ENCODE results near the gene KRTAP10-3. TPM values are rescaled to one million over a fixed set of nuclear protein-coding genes. Genes with fewer than 3 reads are reported as not detected.

The KRTAP10-3 gene
- total and polyA plus RNA-seq, 9 of the 15 experiments (the other 6 are each of a cell fraction or from before 2014, with no cell fraction given): not detected

GRCh38 chr21:44582055-44582454 lies 23.5 kb upstream of the KRTAP10-3 start (continued):
- TF ChIP-seq NONO (IDR thresholded peaks at IDR 0.05; ENCODE audit: low read depth in 2 of 2, low read length in 1 of 2) (no peak), ZNF23 (CRISPR knock-in tag; IDR thresholded peaks at IDR 0.05) (no peak), CEBPB (tag; IDR thresholded peaks at IDR 0.05) (peak; percentile 42; the same call in 1 of the 2 replicates), TCF3 (CRISPR knock-in tag; IDR thresholded peaks at IDR 0.05) (no peak; the same call in 1 of the 2 replicates), CHD4 (IDR thresholded peaks at IDR 0.05; ENCODE audit: insufficient read depth, insufficient replicate concordance, low read depth, low read length, poor library complexity, severe bottlenecking) (no peak), GTF2E2 (tag; IDR thresholded peaks at IDR 0.05) (no peak), CREB1 (IDR thresholded peaks at IDR 0.05) (no peak), CREB1 (CRISPR knock-in tag; IDR thresholded peaks at IDR 0.05) (peak; percentile 71), POLR3G (IDR thresholded peaks at IDR 0.05; ENCODE audit: extremely low read depth, insufficient read length, insufficient replicate concordance) (no peak), CHD2 (IDR thresholded peaks at IDR 0.05; ENCODE audit: low read depth, low read length) (no peak), CBFB (CRISPR knock-in tag; IDR thresholded peaks at IDR 0.05) (no peak), TCF15 (CRISPR knock-in tag; IDR thresholded peaks at IDR 0.05) (no peak)

GRCh38 chr21:44581158-44581557 lies 22.6 kb upstream of the KRTAP10-3 start:
- Histone ChIP-seq H3K4me3 (no peak overlapping the region), H3K4me1 (replicated peaks in 1 of 2; ENCODE audit: control insufficient read depth in 2 of 2, insufficient read depth in 2 of 2, low read length in 2 of 2) (no peaks in the 10 kb centered on the region; a peak in 2 of 5 replicates), H4K20me1 (replicated peaks; ENCODE audit: control insufficient read depth, insufficient read depth, low read length) (no peaks in the 10 kb centered on the region), H3K36me3 (ENCODE audit: control insufficient read depth, insufficient read depth, low read length) (no peaks in the 10 kb centered on the region), H3K9me1 (ENCODE audit: control insufficient read depth, insufficient read depth, low read length) (no peaks in the 10 kb centered on the region), H3K9ac (ENCODE audit: insufficient read depth in 1 of 2, low read depth in 2 of 2, low read length in 2 of 2) (no peak overlapping the region), H3K9me3 (replicated peaks; ENCODE audit: control insufficient read depth, insufficient read depth, low read depth, low read length) (peaks cover 3% of the 10 kb centered on the region), H3K79me2 (ENCODE audit: control insufficient read depth, insufficient read depth, low read length) (no peaks in the 10 kb centered on the region), H3K27me3 (ENCODE audit: control insufficient read depth in 2 of 2, insufficient read depth in 2 of 2, low read length in 2 of 2) (peaks cover 0 to 8% of the 10 kb centered on the region in 2 experiments; a peak in 1 of 5 replicates), H2AFZ (ENCODE audit: low read depth, low read length) (no peak overlapping the region), H3K27ac (ENCODE audit: extremely low read depth, low read depth, low read length) (no peak overlapping the region), H3K4me2 (ENCODE audit: insufficient read depth, low read length) (no peak overlapping the region)
- TF ChIP-seq MTA1 (IDR thresholded peaks at IDR 0.05; ENCODE audit: borderline replicate concordance) (no peak), MBD2 (IDR thresholded peaks at IDR 0.05; ENCODE audit: borderline replicate concordance, low read depth) (no peak), SRSF7 (optimal IDR thresholded peaks at IDR 0.05; ENCODE audit: low read depth, low read length) (no peak), CXXC5 (CRISPR knock-in tag; IDR thresholded peaks at IDR 0.05) (no peak), ZNF41 (CRISPR knock-in tag; conservative IDR thresholded peaks at IDR 0.05) (no peak), ZFP1 (CRISPR knock-in tag; IDR thresholded peaks at IDR 0.05) (peak; percentile 96)
- ChIA-PET POLR2A (interaction anchor here (1.4 kb wide), 1 partner anchor 20 kb away, joined by 3 read pairs; no protein-coding TSS in a partner anchor), CTCF (ENCODE audit: low intra/inter-chr PET ratio) (no interaction called here)
- FAIRE-seq (no peak), DNase-seq (ENCODE audit: extremely low read depth in 1 of 4, low spot score in 3 of 4) (no peak), ATAC-seq (no peak)
- in situ Hi-C loops (cut with MboI) (no loop called here), intact Hi-C loops (cut with micrococcal nuclease) (no loop called here)
- no TSS peak for BruUV-seq (replicated peaks)
- 0% methylated on average over 3 of the region's 3 CpGs for WGBS (ENCODE audit: insufficient coverage, low coverage, missing lambda C conversion rate)
